ENCODE measurements around the gene IGFLR1. TPM values are rescaled to one million over a fixed set of nuclear protein-coding genes. Genes with fewer than 3 reads are reported as not detected.

The IGFLR1 gene
- total RNA-seq, 1 donor from 2014 or later = 1.9 TPM

GRCh38 chr19:35789195-35789977, 47.1 kb upstream of the IGFLR1 start:
- DNase-seq (ENCODE audit: low read depth) = no peak
- TF ChIP-seq CTCF (IDR thresholded peaks at IDR 0.05; ENCODE audit: insufficient read depth, low read length, poor library complexity, severe bottlenecking) = no peak
- Histone ChIP-seq H3K36me3 (ENCODE audit: control insufficient read depth, insufficient read depth, low read length) (no peaks in the 10 kb centered on the region), H3K4me3 (ENCODE audit: low read depth, low read length) (no peak overlapping the region), H3K27me3 (ENCODE audit: control insufficient read depth, insufficient read depth, low read length) (peaks cover 3% of the 10 kb centered on the region)

- no peak for TF ChIP-seq CTCF (IDR thresholded peaks at IDR 0.05; ENCODE audit: insufficient read depth, low read length, poor library complexity, severe bottlenecking)
- H3K4me3 ChIP-seq (ENCODE audit: low read depth, low read length) = no peak overlapping the region
- no peaks in the 10 kb centered on the region for H3K36me3 ChIP-seq (ENCODE audit: control insufficient read depth, insufficient read depth, low read length)
- no peak for DNase-seq (ENCODE audit: low read depth)
- peaks cover 3% of the 10 kb centered on the region for H3K27me3 ChIP-seq (ENCODE audit: control insufficient read depth, insufficient read depth, low read length)
These were observed 46.1 kb upstream of the IGFLR1 start for GRCh38 chr19:35788205-35788960.

GRCh38 chr19:35787227-35787799, 45.1 kb upstream of the IGFLR1 start:
- H3K4me3 ChIP-seq (ENCODE audit: low read depth, low read length) = no peak overlapping the region
- peaks cover 3% of the 10 kb centered on the region for H3K27me3 ChIP-seq (ENCODE audit: control insufficient read depth, insufficient read depth, low read length)
- no peak for DNase-seq (ENCODE audit: low read depth)
- TF ChIP-seq CTCF (IDR thresholded peaks at IDR 0.05; ENCODE audit: insufficient read depth, low read length, poor library complexity, severe bottlenecking) = no peak
- H3K36me3 ChIP-seq (ENCODE audit: control insufficient read depth, insufficient read depth, low read length) = no peaks in the 10 kb centered on the region

DNA sequence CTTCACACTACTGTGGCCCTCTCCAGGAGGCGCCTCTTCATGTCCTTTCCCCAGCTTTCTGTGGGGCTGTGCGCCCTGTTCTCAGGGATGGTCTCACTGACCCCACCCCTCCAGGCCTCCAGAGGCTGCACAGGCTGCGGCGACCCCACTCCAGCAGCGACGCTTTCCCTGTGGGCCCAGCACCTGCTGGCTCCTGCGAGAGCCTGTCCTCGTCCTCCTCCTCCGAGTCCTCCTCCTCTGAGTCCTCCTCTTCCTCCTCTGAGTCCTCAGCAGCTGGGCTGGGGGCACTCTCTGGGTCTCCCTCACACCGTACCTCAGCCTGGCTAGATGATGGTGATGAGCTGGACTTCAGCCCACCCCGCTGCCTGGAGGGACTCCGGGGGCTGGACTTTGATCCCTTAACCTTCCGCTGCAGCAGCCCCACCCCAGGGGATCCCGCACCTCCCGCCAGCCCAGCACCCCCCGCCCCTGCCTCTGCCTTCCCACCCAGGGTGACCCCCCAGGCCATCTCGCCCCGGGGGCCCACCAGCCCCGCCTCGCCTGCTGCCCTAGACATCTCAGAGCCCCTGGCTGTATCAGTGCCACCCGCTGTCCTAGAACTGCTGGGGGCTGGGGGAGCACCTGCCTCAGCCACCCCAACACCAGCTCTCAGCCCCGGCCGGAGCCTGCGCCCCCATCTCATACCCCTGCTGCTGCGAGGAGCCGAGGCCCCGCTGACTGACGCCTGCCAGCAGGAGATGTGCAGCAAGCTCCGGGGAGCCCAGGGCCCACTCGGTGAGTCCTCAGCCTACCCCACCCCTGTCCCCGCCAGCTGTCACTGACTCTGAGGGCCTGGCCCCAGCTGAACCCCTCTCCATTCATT, 44.3 kb upstream of the IGFLR1 start:
- TF ChIP-seq CTCF (IDR thresholded peaks at IDR 0.05; ENCODE audit: insufficient read depth, low read length, poor library complexity, severe bottlenecking) = no peak

DNA sequence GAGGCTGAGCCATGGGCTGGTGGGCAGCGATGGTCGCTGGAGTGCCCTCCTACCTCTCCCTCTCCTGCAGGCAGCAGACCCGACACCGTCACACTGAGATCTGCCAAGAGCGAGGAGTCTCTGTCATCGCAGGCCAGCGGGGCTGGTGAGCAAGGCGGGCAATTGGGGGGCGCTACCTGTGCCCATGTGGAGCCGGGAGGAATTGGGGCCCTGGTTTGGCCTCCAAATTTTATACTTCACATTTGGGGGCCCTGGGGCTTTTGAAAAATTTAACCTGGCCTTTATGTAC, 43.0 kb upstream of the IGFLR1 start:
- H3K4me3 ChIP-seq (ENCODE audit: low read depth, low read length) = no peak overlapping the region
- no peak for TF ChIP-seq CTCF (IDR thresholded peaks at IDR 0.05; ENCODE audit: insufficient read depth, low read length, poor library complexity, severe bottlenecking)
- H3K36me3 ChIP-seq (ENCODE audit: control insufficient read depth, insufficient read depth, low read length) = no peaks in the 10 kb centered on the region
- no peak for DNase-seq (ENCODE audit: low read depth)
- H3K27me3 ChIP-seq (ENCODE audit: control insufficient read depth, insufficient read depth, low read length) = no peaks in the 10 kb centered on the region

More for the DNA sequence above, 44.3 kb upstream of the IGFLR1 start:
- peaks cover 3% of the 10 kb centered on the region for H3K27me3 ChIP-seq (ENCODE audit: control insufficient read depth, insufficient read depth, low read length)
- no peak overlapping the region for H3K4me3 ChIP-seq (ENCODE audit: low read depth, low read length)
- no peaks in the 10 kb centered on the region for H3K36me3 ChIP-seq (ENCODE audit: control insufficient read depth, insufficient read depth, low read length)
- no peak for DNase-seq (ENCODE audit: low read depth)

Data from kidney epithelial cell (primary cell).